NCI-H82 treated with DMSO at 0.1 percent for 48 hours (cell line): ENCODE measurements around the gene FH.

Source experiments
- DNase-seq: peaks from one replicate; lab custom pipeline; 2025; ENCODE audit not compliant: unreplicated experiment; lab: John Stamatoyannopoulos, UW

The FH gene

DNA sequence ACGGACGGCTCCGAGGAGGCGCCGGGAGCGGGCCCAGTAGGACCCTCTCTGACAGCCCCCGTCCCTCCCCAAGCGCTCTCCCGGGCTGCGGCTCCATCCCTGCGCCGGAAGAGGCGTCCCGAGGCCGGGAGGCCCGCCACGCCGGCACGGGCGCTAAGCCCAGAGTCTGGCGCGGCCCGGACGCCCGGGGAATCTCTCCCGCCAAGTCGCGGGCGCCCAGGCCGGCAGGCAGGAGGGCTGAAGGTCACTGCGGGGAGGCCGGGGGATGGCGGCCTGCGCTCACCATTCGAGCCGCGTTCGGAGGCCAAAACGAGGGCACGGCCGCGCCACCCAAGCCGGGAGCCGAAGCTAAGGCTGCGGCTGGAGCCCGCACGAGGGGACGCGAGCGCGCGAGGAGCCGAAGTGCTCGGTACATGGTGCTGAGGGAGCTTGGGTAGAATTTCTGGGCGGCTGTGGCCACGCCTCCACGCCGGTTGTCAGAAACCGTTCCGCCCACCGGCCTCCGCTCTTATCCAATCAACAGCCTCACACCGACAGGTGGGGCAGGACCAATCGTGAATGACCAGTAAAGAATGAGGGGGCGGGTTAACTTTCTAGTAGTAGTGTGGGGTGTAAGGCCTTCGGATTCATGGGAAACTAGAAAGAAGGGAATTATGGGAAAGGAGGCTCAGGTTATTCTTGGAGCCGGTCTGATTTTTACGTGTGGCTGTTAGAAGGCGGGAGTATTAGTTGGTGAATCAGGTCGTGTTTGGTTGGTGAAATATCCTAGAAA lies at the start of gene FH:
Gene FH (minus strand): TSS at position 448 of the 772 bp plus-strand sequence. CDS start 33 bp downstream, at position 415.
- peak; percentile 100 for DNase-seq

DNA sequence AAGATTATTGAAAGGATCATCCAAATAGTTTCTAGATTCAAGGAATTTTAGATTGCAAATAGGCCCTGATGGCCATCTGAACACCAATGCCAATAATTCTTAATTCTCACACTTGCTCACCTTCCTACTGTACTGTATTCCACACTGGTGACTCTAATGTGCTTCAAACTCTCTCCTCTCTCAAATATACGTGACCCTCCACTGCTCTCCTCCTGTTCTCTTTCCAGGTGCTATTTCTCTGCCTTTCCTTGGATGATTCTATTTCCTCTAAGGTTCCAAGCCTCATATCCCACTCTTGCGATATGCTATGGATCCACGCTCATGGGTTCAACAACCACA lies 41.3 kb upstream of the FH start:
- no peak for DNase-seq

- no peak for DNase-seq
Observed at GRCh38 chr1:241560146-241560848, 40.7 kb upstream of the FH start.

- no peak for DNase-seq
Observed at GRCh38 chr1:241557551-241558193, 38.1 kb upstream of the FH start.

- DNase-seq, result no peak
Observed at GRCh38 chr1:241557031-241557430, 37.5 kb upstream of the FH start.

DNA sequence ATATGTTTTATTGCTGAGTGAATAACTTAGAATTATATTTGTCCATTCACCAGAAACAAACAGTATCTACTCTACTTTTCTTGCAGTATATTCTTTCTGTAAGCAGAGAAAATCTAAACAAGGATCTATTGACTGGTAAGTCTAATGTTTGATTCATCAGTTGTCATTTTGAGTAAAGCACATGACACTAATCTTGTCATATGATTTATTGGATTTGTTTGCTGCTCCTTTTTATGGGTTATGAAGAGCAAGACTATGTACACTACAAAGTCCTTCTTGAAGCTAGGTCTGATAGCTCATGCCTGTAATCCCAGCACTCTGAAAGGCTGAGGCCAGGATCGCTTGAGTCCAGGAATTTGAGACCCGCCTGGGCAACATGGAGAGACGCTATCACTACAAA lies 36.0 kb upstream of the FH start:
- DNase-seq, result no peak

DNA sequence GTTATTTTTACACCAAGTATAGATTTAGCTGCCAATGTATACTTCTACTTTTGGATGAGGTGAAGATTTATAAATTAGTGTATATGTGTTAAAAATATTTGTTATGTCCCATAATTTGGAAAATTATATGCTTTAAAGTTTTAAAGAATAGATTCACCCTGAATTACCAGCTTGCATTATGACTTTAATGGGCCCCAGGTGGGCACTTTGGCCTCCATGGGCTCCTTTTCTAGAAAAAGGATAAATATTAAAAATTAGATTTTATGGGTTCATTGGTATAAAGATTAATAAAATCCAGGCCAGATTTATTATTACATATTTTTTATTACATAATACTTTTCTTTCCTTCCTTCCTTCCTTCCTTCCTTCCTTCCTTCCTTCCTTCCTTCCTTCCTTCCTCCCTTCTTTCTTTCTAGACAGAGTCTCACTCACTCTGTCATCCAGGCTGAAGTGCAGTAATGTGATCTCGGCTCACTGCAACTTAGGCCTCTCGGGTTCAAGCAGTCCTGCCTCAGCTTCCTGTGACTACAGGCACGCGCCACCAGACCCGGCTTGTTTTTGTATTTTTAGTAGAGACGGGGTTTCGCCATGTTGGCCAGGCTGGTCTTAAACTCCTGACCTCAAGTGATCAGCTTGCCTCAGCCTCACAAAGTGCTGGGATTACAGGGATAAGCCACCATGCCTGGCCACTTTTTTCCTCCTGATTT lies 34.5 kb upstream of the FH start:
- DNase-seq, result no peak

DNA sequence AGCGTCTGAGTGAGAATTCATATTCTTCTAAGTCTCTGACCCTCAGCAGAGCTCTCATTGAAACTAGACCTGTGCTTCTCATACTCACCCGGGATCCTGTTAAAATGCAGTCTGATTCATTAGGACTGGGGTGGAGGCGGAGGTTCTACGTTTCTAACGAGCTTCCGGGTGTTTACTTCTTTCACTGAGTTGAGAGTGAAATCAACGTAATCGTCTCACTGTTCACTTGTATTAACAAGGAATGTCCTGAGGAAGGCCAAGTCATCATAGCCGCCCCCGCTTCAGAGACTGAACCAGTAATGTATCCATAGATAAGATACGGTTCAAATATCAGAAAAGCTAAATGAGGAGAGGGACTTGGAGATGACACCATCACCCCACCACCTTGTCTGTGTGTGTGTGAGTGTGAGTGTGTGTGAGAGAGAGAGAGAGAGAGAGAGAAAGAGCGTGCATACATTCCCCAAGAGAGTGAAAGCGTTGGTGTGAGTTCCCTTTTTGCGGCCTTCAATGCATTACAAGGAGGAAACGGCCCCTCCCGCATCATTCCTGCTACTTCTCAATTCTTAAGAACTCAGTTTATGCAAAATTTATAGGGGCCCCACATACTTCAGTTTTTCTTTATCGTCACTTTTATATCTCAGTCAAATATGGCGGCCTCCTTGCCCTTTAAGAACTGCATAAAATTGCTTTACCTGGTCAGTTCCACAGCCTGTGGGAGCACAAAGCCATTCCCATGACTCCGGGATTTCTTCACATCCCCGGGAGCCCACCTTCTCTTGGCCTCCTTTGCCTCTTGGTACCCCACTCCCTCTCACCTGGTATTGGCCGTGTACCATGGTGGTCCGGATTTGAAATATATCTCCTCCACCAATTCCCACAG lies 32.4 kb upstream of the FH start:
- no peak for DNase-seq

GRCh38 chr1:241550318-241550717 lies 30.8 kb upstream of the FH start:
- no peak for DNase-seq

GRCh38 chr1:241548008-241548407 lies 28.5 kb upstream of the FH start:
- no peak for DNase-seq

GRCh38 chr1:241542199-241542907 lies 22.8 kb upstream of the FH start:
- DNase-seq, result no peak

DNA sequence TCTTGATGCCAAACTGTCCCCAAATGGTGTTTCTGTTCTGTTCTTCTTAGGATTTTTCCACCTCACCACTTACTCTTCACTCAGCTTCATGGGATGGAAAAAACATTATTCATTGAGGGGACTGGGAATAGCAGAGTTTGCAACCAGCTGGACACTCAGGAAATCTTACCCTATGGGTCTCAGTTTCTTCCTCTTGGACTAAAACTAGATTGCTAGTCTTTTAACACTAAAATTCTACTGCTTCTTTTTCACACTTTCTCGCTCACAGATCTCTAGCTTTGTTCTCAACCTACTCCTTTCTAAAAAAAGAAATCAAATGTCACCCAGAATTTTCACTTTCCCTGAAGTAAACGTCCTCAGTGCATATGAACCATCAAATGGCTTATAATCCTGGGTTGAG lies 17.4 kb upstream of the FH start:
- no peak for DNase-seq

DNA sequence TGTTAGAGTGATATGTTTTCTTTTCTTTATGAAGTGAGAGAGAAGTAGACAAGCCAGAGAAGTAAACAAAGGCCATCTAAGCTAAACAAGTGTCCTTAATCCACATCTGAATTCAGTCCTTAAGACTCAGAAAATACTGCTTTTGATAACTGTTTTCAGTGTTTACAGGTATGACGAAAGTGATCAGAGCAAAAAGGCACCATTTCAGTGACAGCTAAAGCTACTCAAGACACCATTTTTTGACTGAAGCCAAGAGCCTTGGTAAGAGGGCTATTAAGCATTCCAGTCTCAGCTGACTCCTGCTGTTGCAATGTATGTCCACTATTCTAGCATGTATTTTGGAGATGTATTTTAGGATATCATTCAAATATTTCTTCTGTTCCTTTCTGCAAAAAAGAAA lies 16.7 kb upstream of the FH start:
- no peak for DNase-seq

DNA sequence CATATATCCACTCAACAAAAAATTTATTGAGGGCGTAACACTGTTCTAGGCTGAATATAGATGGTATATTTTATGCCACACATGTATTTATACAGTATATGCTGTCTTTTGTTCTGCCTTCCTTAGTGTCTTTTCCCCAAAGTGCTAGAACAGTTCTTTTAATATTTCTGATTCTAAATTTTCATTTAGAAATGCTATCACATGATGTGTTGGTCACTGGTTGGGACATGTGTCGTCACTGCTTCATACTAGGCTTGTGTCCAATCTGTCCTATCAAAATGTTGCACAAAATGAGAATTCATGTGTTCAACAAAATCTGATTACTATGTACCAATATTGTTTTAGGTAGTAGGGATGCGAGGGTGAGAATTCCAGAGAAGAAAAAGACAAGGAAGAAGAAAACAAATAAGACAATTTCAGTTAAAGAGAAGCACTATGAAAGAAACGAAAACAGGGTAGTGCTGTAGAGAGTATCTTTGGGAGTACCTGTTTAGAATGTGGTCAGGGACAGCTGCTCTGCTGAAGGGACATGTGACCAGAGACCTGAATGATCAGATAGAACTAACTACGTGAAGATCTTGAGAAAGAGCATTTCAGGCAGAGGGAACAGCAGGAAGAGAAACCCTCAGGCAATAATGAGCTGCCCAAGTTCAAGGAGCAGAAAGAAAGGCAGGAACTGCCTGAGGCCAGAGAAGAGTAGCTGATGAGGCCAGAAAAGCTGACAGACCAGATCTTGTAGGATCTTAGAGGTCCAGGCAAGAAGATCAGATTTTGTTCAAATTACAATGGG lies 14.0 kb upstream of the FH start:
- no peak for DNase-seq

- no peak for DNase-seq
Observed at GRCh38 chr1:241532864-241533263, 13.3 kb upstream of the FH start.

DNA sequence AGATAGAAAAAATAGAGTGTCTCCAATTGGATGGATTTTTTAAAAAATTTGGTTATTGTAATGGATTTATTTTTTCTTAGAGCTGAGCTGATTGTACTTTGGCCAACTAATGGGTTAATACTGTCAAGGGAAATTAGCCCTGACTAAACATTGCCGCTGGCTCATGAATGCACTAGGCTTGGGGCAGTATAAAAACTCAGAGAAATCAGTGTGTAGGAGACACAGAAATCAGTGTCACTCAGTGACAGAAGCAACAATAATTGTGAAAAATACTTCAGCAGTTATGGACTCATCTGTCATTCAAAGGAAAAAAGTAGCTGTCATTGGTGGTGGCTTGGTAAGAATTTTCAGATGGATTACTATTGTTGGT lies 12.6 kb upstream of the FH start, which contains the start of gene KMO:
Gene KMO (plus strand): TSS at position 217 of the 370 bp plus-strand sequence. CDS start 67 bp downstream, at position 284.
- no peak for DNase-seq

DNA sequence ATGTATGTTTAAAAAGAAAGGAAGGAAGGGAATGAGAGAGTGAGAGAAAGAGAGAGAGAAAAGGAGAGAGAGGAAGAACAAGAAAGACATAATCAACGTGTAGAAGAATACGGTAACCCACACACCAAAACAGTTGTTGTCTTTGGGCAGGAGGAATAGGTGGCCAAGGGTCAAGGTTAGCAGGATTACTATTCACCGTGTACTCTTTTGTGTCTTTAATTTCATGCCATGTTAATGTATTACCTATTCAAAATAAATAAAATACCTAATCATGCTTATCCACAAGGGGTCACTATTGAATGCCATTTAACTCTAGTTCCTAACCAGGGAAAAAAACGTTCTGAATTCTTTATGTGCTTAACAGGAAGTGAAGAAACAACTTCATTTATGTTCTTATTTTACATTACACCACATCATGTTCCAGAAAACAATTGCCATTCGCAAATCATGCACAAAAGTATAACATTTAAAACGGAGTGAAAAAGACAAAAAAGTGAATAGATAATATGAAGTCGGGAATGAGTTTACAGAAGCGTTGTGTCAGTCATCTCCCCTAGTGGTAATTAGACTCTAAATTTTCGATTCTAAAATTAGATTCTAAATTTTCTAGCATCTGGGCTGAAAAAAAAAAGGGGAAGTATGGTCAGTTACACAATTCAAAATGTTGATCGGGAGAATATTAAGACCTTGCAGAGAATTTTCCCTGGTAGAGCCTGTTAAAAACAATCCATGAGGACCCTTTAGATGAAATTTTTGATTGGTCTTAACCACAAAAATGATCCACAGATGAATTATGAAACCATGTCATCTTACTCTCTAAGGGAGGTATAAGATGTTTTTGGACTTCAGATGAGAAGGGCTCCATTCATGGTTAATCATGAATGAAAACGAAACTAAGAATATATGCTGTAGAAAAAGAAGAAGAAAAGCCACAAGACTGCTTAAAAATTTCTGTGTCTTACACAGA lies 11.9 kb upstream of the FH start:
- peak; percentile 82 for DNase-seq

DNA sequence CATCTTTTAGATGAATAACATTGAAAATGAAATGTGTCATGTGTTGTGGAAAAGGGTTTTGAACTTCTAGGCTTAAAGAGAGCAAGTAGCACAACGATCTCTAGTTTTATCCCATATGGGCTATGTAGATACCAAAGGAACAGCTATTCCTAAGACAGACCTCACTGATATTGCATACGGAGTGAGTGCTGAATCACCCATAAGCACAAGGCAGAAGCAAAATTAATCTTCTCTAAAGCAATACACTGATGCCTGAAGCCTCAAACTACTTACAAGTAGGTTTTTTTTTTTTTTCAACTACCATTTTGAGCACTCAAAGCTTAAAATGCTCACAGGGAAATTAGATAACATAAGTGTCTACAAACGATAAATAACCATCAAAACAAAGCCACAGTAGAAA lies 7.6 kb upstream of the FH start:
- DNase-seq, result no peak
